ENCODE data around the gene RRM1.

RRM1 gene

GRCh38 chr11:4125141-4125540 lies 30.5 kb downstream of the RRM1 start:
- TF ChIP-seq REST (IDR thresholded peaks at IDR 0.05; ENCODE audit: low read depth) (no peak), TEAD4 (IDR thresholded peaks at IDR 0.05) (no peak), EGR1 (IDR thresholded peaks at IDR 0.05) (no peak), TAF1 (IDR thresholded peaks at IDR 0.05; ENCODE audit: low read depth) (no peak), RAD21 (IDR thresholded peaks at IDR 0.05; ENCODE audit: low read depth) (no peak), USF1 (IDR thresholded peaks at IDR 0.05) (no peak), TCF12 (IDR thresholded peaks at IDR 0.05; ENCODE audit: low read depth) (no peak), ZBTB7A (IDR thresholded peaks at IDR 0.05; ENCODE audit: low read depth) (no peak), YY1 (IDR thresholded peaks at IDR 0.05; ENCODE audit: low read depth) (no peak)

DNA sequence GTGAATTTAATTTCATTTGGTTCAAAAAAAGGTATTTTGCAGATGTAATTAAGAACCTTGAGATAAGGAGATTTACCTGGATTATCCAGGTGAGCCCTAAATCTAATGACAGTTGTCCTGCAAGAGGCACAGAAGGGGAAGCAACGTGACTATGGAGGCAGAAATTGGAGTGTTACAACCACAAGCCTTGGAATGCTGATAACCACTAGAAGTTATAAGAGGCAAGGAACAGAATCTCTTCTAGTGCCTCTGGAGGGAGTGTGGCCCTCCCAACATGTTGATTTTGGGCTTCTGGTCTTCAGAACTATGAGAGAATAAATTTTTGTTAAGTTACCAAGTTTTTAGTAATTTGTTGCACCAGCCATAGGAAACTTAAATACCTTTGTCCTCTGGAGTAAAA lies 32.8 kb downstream of the RRM1 start:
- no peak for TF ChIP-seq FOXM1 (IDR thresholded peaks at IDR 0.05; ENCODE audit: borderline replicate concordance, low read depth)
- no peak for TF ChIP-seq MAX (IDR thresholded peaks at IDR 0.05)
- TF ChIP-seq NFIC (IDR thresholded peaks at IDR 0.05), result no peak
- no peak for TF ChIP-seq TCF12 (IDR thresholded peaks at IDR 0.05; ENCODE audit: low read depth)
- TF ChIP-seq EGR1 (IDR thresholded peaks at IDR 0.05), result no peak
- no peak for TF ChIP-seq EP300 (IDR thresholded peaks at IDR 0.05; ENCODE audit: borderline replicate concordance)
- no peak for TF ChIP-seq CEBPB (IDR thresholded peaks at IDR 0.05)
- no peak for TF ChIP-seq ZBTB7A (IDR thresholded peaks at IDR 0.05; ENCODE audit: low read depth)
- TF ChIP-seq YY1 (IDR thresholded peaks at IDR 0.05; ENCODE audit: low read depth), result no peak
- no peak for TF ChIP-seq RAD21 (IDR thresholded peaks at IDR 0.05; ENCODE audit: low read depth)
- TF ChIP-seq TAF1 (IDR thresholded peaks at IDR 0.05; ENCODE audit: low read depth), result no peak
- TF ChIP-seq USF1 (IDR thresholded peaks at IDR 0.05), result no peak

GRCh38 chr11:4134806-4135205 lies 40.2 kb downstream of the RRM1 start:
- TF ChIP-seq EP300 (IDR thresholded peaks at IDR 0.05; ENCODE audit: borderline replicate concordance) (no peak), EGR1 (IDR thresholded peaks at IDR 0.05) (no peak), TAF1 (IDR thresholded peaks at IDR 0.05; ENCODE audit: low read depth) (no peak), CEBPB (IDR thresholded peaks at IDR 0.05) (no peak), MAX (IDR thresholded peaks at IDR 0.05) (no peak), YY1 (IDR thresholded peaks at IDR 0.05; ENCODE audit: low read depth) (no peak), REST (IDR thresholded peaks at IDR 0.05; ENCODE audit: low read depth) (no peak), RAD21 (IDR thresholded peaks at IDR 0.05; ENCODE audit: low read depth) (no peak), ZBTB7A (IDR thresholded peaks at IDR 0.05; ENCODE audit: low read depth) (no peak), NFIC (IDR thresholded peaks at IDR 0.05) (no peak), TCF12 (IDR thresholded peaks at IDR 0.05; ENCODE audit: low read depth) (no peak)

GRCh38 chr11:4138497-4138896 lies 43.9 kb downstream of the RRM1 start:
- TF ChIP-seq USF1 (IDR thresholded peaks at IDR 0.05) (no peak), ZBTB7A (IDR thresholded peaks at IDR 0.05; ENCODE audit: low read depth) (no peak), TEAD4 (IDR thresholded peaks at IDR 0.05) (no peak), RAD21 (IDR thresholded peaks at IDR 0.05; ENCODE audit: low read depth) (no peak), REST (IDR thresholded peaks at IDR 0.05; ENCODE audit: low read depth) (no peak), TCF12 (IDR thresholded peaks at IDR 0.05; ENCODE audit: low read depth) (no peak), NFIC (IDR thresholded peaks at IDR 0.05) (no peak), MAX (IDR thresholded peaks at IDR 0.05) (no peak), CREB1 (IDR thresholded peaks at IDR 0.05; ENCODE audit: low read depth) (no peak), CEBPB (IDR thresholded peaks at IDR 0.05) (no peak), TAF1 (IDR thresholded peaks at IDR 0.05; ENCODE audit: low read depth) (no peak), YY1 (IDR thresholded peaks at IDR 0.05; ENCODE audit: low read depth) (no peak), FOXM1 (IDR thresholded peaks at IDR 0.05; ENCODE audit: borderline replicate concordance, low read depth) (no peak), EP300 (IDR thresholded peaks at IDR 0.05; ENCODE audit: borderline replicate concordance) (no peak), EGR1 (IDR thresholded peaks at IDR 0.05) (no peak)
